Activated effector memory CD4-positive, alpha-beta T cell treated with anti-CD3 and anti-CD28 coated beads, Interleukin-2, amount 50 U/mL, for 16 hours (primary cell): Measurements from ENCODE around the gene KRTAP10-9.
"Not testable (repeated sequence)": the region's sequence is repeated elsewhere in the genome, so short reads cannot be mapped to it uniquely, and the experiment has no call there.

ENCODE experiments used
- DNase-seq: peaks from one replicate; pipeline ENCODE4 v3.0.0-alpha.2; 2020

KRTAP10-9 gene

GRCh38 chr21:44644878-44645277, 18.0 kb downstream of the KRTAP10-9 start:
- DNase-seq = no peak

GRCh38 chr21:44646366-44647221, 19.7 kb downstream of the KRTAP10-9 start, which contains the start of gene KRTAP10-11:
Gene KRTAP10-11, plus strand, starts transcription at chr21:44646414. Its CDS starts 45 bp downstream, at chr21:44646459.
- DNase-seq = not testable (repeated sequence)

- DNase-seq = no peak
Measured at GRCh38 chr21:44647222-44647552, 20.3 kb downstream of the KRTAP10-9 start.

GRCh38 chr21:44648557-44649311, 21.8 kb downstream of the KRTAP10-9 start:
- DNase-seq = no peak

- DNase-seq = no peak
Measured at GRCh38 chr21:44649521-44650100, 22.7 kb downstream of the KRTAP10-9 start.

GRCh38 chr21:44650265-44650972, 23.5 kb downstream of the KRTAP10-9 start:
- DNase-seq = no peak

GRCh38 chr21:44650973-44651675, 24.2 kb downstream of the KRTAP10-9 start:
- DNase-seq = no peak

GRCh38 chr21:44653123-44653522, 26.2 kb downstream of the KRTAP10-9 start:
- DNase-seq = peak; percentile 48

GRCh38 chr21:44653656-44654575, 27.0 kb downstream of the KRTAP10-9 start:
- peak; percentile 75 for DNase-seq

GRCh38 chr21:44654576-44655175, 27.8 kb downstream of the KRTAP10-9 start, which contains the start of gene KRTAP12-4:
Gene KRTAP12-4, minus strand, starts transcription at chr21:44654659. Its CDS starts 45 bp downstream, at chr21:44654614.
- DNase-seq = no peak

GRCh38 chr21:44656868-44657267, 30.0 kb downstream of the KRTAP10-9 start:
- DNase-seq = peak; percentile 47

GRCh38 chr21:44657635-44658540, 31.0 kb downstream of the KRTAP10-9 start, which contains the start of gene KRTAP12-3:
Gene KRTAP12-3, plus strand, starts transcription at chr21:44657932. Its CDS starts 48 bp downstream, at chr21:44657980.
- peak; percentile 74 for DNase-seq

- no peak for DNase-seq
Measured at GRCh38 chr21:44658541-44658910, 31.6 kb downstream of the KRTAP10-9 start.

GRCh38 chr21:44658913-44659595, 32.2 kb downstream of the KRTAP10-9 start:
- peak; percentile 61 for DNase-seq

GRCh38 chr21:44661567-44661966, 34.7 kb downstream of the KRTAP10-9 start:
- peak; percentile 19 for DNase-seq

- peak; percentile 44 for DNase-seq
Measured at GRCh38 chr21:44664691-44665090, 37.8 kb downstream of the KRTAP10-9 start.

GRCh38 chr21:44666401-44667320, 39.8 kb downstream of the KRTAP10-9 start, which contains the start of gene KRTAP12-2:
Gene KRTAP12-2, minus strand, starts transcription at chr21:44666927. Its CDS starts 41 bp downstream, at chr21:44666886.
- peak; percentile 55 for DNase-seq
